MCF 10A (cell line): ENCODE data around the gene PDZRN3. TPM values are rescaled to one million over a fixed set of nuclear protein-coding genes. Genes with fewer than 3 reads are reported as not detected.
A peak's percentile ranks its signal among the peaks of the same experiment; 100 is the strongest.

Source experiments
- BruUV-seq: library from RNA; stranded (reverse); fragments of 400-500 nt; replicated peaks from 2 replicates; lab custom pipeline; 2021; lab: Mats Ljungman, UMichigan
- CTCF ChIA-PET: fragments of 300-600 bp; sonication (Branson Sonifier 250); formaldehyde crosslinking; extraction: SDS; loops from one replicate; lab custom pipeline; 2021; ENCODE audit warnings: antibody characterized with exemption, inconsistent platforms; lab: Yijun Ruan, JAX
- POLR2A ChIA-PET: fragments of 300-600, 350-650 bp; sonication (Branson Sonifier 250); formaldehyde crosslinking; extraction: SDS; loops from one replicate; lab custom pipeline; 2020; ENCODE audit warnings: antibody characterized with exemption, inconsistent platforms; lab: Yijun Ruan, JAX
- DNase-seq: peaks from one replicate; pipeline ENCODE4 v3.0.0-alpha.2; 2018; ENCODE audit not compliant: unreplicated experiment
- H3K27ac Mint-ChIP-seq: one replicate; pipeline ENCODE4 v1.8.0; 2022; ENCODE audit warnings: mild to moderate bottlenecking, low read depth, mixed read lengths; ENCODE audit not compliant: unreplicated experiment
- H3K27me3 Mint-ChIP-seq: one replicate; pipeline ENCODE4 v1.8.0; 2022; ENCODE audit warnings: mixed read lengths; ENCODE audit not compliant: insufficient read depth, unreplicated experiment
- H3K36me3 Mint-ChIP-seq: one replicate; pipeline ENCODE4 v1.8.0; 2022; ENCODE audit warnings: mild to moderate bottlenecking, moderate library complexity, mixed read lengths; ENCODE audit not compliant: insufficient read depth, unreplicated experiment
- H3K4me1 Mint-ChIP-seq: one replicate; pipeline ENCODE4 v1.8.0; 2022; ENCODE audit warnings: mixed read lengths; ENCODE audit not compliant: insufficient read depth, unreplicated experiment
- H3K4me3 Mint-ChIP-seq: one replicate; pipeline ENCODE4 v1.8.0; 2022; ENCODE audit warnings: mild to moderate bottlenecking, moderate library complexity, mixed read lengths; ENCODE audit not compliant: unreplicated experiment
- H3K9me3 Mint-ChIP-seq: one replicate; pipeline ENCODE4 v1.8.0; 2022; ENCODE audit warnings: mixed read lengths; ENCODE audit not compliant: unreplicated experiment
- CTCF ChIP-seq: fragments of 200-600 bp; IDR thresholded peaks from one replicate; pipeline ENCODE4 v1.8.0; 2022; ENCODE audit warnings: antibody characterized with exemption, mild to moderate bottlenecking; ENCODE audit not compliant: unreplicated experiment
- intact Hi-C: fragments of 100-400 bp; cut with micrococcal nuclease; formaldehyde crosslinking; loops from 2 replicates; pipeline ENCODE4 v1.14.1; 2022
- total RNA-seq: library from RNA; stranded (reverse); gene quantifications from 2 replicates; pipeline ENCODE4 v1.2.3, GENCODE V29; 2022

PDZRN3 gene
- total RNA-seq, 1 experiment from 2014 or later = not detected

DNA sequence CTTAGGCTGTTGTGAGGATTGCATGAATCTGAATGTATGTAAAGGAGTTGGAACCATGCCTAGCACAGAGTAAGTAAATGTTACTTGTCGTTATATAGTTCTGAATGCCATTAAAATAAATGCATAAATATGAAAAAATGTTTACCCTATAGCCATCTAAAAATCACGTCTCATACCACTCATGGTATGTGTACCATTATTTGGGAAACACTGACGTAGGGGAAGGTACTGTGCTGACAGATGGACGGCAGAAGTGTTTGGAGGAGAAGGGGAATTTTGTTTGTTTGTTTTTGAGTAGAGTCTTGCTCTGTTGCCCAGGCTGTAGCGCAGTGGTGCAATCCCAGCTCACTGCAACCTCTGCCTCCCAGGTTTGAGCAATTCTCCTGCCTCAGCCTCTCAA is 30.5 kb upstream of the PDZRN3 start:
- H3K27ac Mint-ChIP-seq = no peak overlapping the region
- H3K9me3 Mint-ChIP-seq = no peaks in the 10 kb centered on the region
- no peaks in the 10 kb centered on the region for H3K27me3 Mint-ChIP-seq
- no peak overlapping the region for H3K4me3 Mint-ChIP-seq
- ChIA-PET POLR2A (no interaction called here), CTCF (interaction anchor here (1.1 kb wide), 1 partner anchor 938 kb away, joined by 7 read pairs; no protein-coding TSS in a partner anchor)
- no peaks in the 10 kb centered on the region for H3K36me3 Mint-ChIP-seq
- TF ChIP-seq CTCF = no peak
- no TSS peak for BruUV-seq
- no peak for DNase-seq
- peaks cover 5% of the 10 kb centered on the region for H3K4me1 Mint-ChIP-seq
- intact Hi-C loops = no loop called here

GRCh38 chr3:73653877-73654276 is 29.1 kb upstream of the PDZRN3 start:
- H3K4me1 Mint-ChIP-seq = peaks cover 5% of the 10 kb centered on the region
- no peaks in the 10 kb centered on the region for H3K27me3 Mint-ChIP-seq
- no peak overlapping the region for H3K27ac Mint-ChIP-seq
- no peak overlapping the region for H3K4me3 Mint-ChIP-seq
- H3K36me3 Mint-ChIP-seq = no peaks in the 10 kb centered on the region
- no peaks in the 10 kb centered on the region for H3K9me3 Mint-ChIP-seq
- ChIA-PET CTCF (no interaction called here), POLR2A (no interaction called here)
- peak; percentile 30 for DNase-seq
- BruUV-seq = no TSS peak
- intact Hi-C loops = no loop called here
- TF ChIP-seq CTCF = no peak

GRCh38 chr3:73653351-73653750 is 28.6 kb upstream of the PDZRN3 start:
- no peaks in the 10 kb centered on the region for H3K36me3 Mint-ChIP-seq
- ChIA-PET CTCF (interaction anchor here (0.6 kb wide), 1 partner anchor 69 kb away, joined by 3 read pairs; no protein-coding TSS in a partner anchor), POLR2A (no interaction called here)
- no peak for TF ChIP-seq CTCF
- H3K27ac Mint-ChIP-seq = no peak overlapping the region
- peaks cover 5% of the 10 kb centered on the region for H3K4me1 Mint-ChIP-seq
- H3K27me3 Mint-ChIP-seq = no peaks in the 10 kb centered on the region
- intact Hi-C loops = no loop called here
- no peak for DNase-seq
- no peaks in the 10 kb centered on the region for H3K9me3 Mint-ChIP-seq
- no TSS peak for BruUV-seq
- no peak overlapping the region for H3K4me3 Mint-ChIP-seq

DNA sequence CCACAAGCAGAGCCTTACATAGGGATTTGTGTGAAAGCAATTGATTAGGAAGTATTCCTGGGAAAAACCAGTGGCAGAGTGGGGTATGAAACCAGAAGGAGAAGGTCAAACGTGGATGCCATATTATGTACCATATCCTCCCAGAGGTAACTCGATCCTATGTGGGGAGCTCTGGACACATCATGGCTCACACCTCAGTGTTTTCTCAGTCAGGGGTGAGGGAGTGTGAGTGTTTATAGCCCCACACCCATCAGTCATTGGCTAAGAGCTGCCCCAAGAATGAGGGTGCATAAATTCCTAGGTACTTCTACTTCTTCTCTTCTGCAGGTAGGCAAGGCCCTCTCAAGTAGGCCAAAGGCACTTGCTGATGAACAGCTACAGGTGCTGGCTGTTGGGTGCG is 28.2 kb upstream of the PDZRN3 start:
- Mint-ChIP-seq H3K9me3 (no peaks in the 10 kb centered on the region), H3K27me3 (no peaks in the 10 kb centered on the region), H3K4me1 (peaks cover under 1% of the 10 kb centered on the region), H3K4me3 (no peak overlapping the region), H3K27ac (no peak overlapping the region), H3K36me3 (no peaks in the 10 kb centered on the region)
- CTCF ChIA-PET = interaction anchor here (0.6 kb wide), 1 partner anchor 70 kb away, joined by 3 read pairs; no protein-coding TSS in a partner anchor
- no peak for DNase-seq
- intact Hi-C loops = no loop called here
- POLR2A ChIA-PET = no interaction called here
- no TSS peak for BruUV-seq
- no peak for TF ChIP-seq CTCF
